GM19328 (cell line): Measurements from ENCODE around the gene ATOH1.

Experiments used
- ATAC-seq: cut with Tn5 transposase; IDR thresholded peaks from one replicate; pipeline ENCODE4 v1.9.1; 2021; ENCODE audit warnings: mild to moderate bottlenecking, moderate library complexity; ENCODE audit not compliant: unreplicated experiment

The ATOH1 gene, protein sequence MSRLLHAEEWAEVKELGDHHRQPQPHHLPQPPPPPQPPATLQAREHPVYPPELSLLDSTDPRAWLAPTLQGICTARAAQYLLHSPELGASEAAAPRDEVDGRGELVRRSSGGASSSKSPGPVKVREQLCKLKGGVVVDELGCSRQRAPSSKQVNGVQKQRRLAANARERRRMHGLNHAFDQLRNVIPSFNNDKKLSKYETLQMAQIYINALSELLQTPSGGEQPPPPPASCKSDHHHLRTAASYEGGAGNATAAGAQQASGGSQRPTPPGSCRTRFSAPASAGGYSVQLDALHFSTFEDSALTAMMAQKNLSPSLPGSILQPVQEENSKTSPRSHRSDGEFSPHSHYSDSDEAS

DNA sequence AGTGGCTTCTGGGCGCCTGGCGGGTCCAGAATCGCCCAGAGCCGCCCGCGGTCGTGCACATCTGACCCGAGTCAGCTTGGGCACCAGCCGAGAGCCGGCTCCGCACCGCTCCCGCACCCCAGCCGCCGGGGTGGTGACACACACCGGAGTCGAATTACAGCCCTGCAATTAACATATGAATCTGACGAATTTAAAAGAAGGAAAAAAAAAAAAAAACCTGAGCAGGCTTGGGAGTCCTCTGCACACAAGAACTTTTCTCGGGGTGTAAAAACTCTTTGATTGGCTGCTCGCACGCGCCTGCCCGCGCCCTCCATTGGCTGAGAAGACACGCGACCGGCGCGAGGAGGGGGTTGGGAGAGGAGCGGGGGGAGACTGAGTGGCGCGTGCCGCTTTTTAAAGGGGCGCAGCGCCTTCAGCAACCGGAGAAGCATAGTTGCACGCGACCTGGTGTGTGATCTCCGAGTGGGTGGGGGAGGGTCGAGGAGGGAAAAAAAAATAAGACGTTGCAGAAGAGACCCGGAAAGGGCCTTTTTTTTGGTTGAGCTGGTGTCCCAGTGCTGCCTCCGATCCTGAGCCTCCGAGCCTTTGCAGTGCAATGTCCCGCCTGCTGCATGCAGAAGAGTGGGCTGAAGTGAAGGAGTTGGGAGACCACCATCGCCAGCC, at the start of gene ATOH1:
TSS of gene ATOH1 (plus strand) at position 422 of the 663 bp plus-strand sequence. CDS start at position 596, 174 bp downstream.
- no peak for ATAC-seq

DNA sequence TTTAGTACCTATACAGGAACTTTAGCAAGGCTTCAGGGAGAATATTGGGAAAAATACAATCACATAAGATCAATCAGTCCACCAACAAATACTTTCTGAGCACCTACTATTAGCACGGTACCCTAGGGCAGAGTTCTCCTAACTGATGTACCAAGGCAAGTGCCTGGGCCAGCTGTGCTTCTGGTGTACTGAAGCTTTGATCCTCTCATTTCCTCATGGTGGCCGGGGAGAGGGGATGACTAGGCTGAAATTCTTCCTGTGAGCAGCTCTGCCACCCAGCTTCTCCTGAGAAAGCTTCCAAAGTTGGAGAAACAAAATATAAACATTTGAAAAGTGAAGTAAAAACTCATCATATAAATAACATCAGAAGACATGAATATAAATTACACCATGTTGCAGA, 49.3 kb upstream of the ATOH1 start:
- ATAC-seq: no peak

DNA sequence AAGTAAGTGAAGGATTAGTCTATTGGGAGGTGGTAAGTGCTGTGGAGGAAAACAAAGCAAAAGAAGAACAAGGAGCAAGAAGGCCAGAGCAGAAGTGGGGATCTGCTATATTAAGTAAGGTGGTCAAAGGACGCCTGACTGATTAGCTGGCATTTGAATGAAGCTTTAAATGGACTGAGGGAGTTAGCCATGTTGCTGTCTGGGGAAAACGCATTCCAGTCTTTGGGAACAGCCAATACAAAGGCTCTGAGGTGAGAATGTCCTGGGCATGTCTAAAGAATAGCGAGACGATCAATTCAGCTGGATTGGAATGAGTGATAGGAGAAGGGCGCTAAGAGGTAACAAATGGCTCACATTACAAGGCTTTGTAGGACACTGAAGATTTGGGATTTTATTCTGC, 48.5 kb upstream of the ATOH1 start:
- no peak for ATAC-seq

DNA sequence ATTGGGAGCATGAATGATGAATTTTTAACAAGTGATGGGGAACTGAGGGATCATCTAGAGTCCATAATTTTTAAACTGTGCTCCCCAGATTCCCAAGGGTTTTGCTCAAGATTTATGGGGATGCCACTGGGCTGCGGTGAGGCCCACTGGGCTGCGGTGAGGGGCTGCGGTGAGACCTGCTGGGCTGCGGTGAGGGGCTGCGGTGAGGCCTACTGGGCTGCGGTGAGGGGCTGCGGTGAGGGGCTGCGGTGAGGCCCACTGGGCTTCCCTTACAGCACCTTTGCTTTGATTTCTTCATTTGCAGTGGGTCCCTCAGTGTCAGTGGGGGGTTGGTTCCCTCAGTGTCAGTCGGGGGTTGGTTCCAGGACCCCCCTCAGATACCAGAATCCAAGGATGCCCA, 47.4 kb upstream of the ATOH1 start:
- ATAC-seq: no peak

DNA sequence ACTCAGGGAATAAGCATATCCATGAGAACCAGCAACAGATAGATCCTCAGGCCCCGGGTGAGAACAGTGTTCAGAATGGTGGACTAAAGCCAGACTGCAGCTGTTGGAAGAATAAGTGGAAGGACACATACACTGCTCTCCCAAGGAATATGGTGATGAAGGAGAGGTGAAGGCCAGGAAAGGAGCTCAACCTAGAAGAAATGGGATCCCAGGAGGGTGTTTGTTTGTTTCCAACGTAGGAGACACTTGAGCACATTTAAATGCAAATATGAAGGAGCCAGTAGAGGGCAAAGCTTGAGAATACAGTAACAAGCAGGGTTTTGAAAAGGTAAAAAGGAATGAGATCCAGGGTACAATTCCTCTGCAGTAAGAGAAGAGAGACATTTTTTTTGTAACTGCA, 42.4 kb upstream of the ATOH1 start:
- no peak for ATAC-seq

DNA sequence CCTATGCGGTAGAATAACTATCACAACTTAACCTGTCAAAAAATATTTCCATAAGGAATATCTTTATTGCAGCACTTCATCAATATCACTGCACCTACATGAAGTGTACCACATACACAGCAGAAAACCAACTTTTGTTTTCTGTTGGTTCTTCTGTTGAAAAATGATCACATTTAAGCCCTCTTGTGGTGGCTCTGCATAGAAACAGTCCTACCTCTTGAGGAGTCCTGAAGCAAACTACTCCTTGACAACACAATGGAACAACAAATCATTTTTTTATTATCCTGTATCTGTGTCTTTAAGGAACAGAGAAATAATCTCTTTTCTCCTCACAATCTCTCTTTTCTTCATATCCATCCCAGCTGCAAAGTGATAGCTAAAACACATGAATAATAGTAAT, 39.8 kb upstream of the ATOH1 start:
- ATAC-seq: peak; percentile 44

DNA sequence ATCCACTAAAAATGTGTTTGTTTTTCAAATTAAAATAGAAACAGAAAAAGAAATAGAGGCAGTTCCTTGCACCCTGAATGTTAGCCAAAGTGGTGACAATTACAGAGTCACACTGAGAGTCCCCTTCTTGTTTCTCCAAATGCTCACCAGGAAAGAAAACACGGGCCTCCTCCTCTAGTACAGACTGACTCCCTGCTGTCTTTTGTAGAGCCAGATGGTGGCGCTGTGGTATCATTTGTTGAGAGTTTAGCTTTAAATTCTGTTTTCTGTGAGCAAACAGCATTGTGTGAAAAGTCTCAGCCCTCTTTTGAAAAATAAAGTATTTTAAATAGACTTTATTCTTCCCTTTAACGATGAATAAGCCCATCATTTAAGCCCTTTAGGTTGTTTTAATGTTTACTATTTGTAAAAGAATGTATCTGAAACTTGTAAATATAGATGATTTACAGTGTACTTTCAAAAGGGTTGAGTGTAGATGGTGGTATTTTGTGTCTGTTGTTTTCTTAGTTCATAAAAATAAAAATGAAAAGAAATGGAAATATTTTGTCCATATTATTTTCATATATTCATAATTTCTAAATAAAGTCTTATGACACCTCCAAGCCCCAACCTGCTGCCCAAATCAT, 36.9 kb upstream of the ATOH1 start:
- peak; percentile 64 for ATAC-seq

DNA sequence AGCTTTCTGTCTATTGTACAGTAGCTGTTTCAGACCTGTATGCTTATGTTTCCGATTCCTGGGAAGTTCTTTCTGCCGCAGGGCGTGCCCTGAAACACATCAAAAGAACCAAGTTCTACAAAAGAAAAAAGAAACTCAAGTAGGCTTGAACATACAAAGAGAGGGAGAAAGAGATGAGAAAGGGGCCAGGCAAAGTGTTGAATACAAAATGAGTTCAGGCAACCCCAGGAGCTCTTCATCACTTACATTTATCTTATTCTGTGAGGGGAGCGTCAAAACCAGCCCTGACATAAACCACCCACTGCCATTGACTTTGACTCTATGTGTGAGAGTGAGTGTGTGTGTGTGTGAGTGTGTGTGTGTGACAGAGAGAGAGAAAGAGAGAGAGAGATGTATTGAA, 26.5 kb upstream of the ATOH1 start:
- ATAC-seq: no peak

DNA sequence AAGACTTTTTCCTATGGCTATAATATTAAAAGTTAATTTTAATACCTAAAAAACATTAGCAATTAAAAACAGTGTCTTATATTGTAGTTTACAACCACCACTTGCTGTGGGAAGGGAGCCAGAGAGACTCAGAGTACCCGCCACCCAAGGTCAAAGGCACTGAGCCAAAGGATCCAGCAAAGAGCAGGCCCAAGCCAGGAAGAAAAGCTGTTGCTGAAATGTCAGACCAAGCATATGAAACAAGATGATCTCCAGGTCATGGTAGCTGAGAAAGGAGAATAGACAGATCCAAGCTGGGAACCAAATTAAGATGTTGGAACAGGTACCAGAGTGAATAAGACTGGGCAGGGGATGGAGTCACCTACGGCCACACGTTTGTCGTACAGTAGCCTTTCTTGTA, 18.8 kb upstream of the ATOH1 start:
- ATAC-seq: no peak

DNA sequence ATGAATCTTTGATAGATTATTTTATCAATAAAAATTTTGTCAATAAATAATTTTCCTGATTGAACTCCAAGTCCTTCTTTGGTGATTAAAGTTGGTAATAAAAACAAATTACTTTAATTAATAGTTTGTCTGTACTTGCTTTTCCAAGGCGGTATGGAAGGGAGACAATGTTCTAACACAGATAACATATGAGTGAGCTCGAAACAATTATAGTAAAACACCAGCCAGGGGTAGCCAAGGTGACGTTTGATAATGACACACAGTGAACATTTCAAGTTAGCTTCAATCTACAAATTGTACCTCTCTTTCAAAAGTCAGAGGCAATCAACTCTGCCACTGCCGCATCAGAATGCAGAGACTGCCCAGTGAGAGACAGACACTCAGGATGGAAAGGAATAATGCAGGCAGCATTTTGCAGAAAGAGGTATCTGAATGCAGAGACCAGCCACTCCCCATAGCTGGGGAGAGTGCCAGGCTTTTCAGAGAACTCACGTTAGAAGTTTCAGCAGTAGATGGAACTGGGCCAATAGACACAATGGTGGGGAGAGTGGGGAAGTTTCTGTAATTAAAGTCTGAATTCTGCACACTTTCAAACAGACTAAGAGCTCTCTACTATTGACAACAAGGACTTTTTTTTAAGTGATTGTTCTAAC, 18.1 kb upstream of the ATOH1 start:
- ATAC-seq: no peak

DNA sequence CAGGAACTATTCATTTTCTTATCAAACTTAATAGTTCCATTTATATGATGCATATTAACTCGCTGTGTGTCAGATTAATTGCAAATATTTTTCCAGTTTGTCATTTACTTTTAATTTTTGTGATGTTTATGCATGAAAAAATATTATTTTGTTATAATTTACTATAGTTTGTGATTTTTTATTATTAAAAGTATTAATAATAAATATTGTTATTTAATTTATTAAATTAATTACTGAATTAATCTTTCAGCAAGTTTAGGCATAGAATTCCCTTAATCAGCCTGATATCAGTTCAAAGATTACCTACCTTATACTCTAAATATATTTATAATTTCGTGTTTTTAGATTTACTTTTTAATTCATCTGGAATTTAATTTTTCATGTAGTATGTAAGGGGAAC, 15.5 kb upstream of the ATOH1 start:
- ATAC-seq: no peak

DNA sequence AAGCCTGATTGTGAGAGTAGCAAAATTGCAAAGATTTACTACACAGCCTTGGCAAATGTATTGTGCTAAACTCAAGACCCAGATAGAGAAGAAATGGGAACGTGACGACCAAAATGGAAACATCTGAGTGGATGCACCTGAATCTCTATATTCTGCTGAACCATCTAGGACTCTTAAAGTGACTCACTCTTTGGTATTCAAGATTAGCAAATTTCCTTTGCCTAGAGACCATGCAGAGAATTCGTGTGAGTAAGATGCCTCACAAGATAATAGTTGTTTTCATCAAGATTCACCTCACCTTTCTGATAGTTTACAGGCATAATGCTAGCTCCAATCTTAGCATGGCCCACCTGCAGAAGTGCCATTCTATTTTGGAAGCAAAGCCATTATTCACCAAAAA, 14.4 kb upstream of the ATOH1 start:
- ATAC-seq: no peak

DNA sequence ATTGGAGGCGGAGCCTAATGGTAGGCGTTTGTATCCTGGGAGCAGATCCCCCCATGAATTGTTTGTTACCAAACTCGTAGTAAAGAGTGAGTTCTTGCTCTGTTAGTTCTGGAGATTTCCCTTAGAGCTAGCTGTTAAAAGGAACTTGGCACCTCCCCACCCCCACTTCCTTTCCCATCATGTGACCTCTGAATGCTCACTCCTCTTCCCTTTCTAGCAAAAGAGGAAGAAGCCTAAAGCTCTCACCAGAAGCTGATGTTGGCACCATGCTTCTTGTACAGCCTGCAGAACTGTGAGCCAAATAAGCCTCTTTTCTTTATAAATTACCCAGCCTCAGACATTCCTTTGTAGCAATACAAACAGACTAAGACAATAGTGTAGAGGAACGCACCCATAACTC, 13.8 kb upstream of the ATOH1 start:
- ATAC-seq: no peak

DNA sequence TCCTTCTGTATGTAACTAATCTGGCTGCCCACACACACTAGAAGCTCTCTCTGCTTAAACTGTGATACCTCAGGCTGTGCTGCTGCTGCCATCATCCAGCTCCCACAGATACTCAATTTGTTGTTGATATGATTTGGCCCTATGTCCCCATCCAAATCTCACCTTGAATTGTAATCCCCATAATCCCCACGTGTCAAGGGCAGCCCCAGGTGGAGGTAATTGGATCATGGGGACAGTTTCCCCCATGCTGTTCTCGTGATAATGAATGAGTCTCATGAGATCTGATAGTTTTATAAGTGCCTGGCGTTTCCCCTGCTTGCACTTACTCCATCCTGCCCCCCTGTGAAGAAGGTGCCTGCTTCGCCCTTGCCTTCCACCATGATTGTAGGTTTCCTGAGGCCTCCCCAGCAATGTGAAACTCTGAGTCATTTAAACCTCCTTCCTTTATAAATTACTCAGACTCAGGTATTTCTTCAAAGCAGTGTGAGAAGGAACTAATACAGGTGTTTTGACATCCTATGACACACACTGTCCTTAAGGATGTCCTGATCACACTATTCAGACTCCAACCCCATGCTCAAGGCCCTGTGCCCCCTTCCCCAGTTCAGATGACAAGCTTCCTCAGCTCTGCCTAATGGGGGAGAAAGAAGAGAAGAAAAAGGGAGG, 2.9 kb upstream of the ATOH1 start:
- no peak for ATAC-seq

DNA sequence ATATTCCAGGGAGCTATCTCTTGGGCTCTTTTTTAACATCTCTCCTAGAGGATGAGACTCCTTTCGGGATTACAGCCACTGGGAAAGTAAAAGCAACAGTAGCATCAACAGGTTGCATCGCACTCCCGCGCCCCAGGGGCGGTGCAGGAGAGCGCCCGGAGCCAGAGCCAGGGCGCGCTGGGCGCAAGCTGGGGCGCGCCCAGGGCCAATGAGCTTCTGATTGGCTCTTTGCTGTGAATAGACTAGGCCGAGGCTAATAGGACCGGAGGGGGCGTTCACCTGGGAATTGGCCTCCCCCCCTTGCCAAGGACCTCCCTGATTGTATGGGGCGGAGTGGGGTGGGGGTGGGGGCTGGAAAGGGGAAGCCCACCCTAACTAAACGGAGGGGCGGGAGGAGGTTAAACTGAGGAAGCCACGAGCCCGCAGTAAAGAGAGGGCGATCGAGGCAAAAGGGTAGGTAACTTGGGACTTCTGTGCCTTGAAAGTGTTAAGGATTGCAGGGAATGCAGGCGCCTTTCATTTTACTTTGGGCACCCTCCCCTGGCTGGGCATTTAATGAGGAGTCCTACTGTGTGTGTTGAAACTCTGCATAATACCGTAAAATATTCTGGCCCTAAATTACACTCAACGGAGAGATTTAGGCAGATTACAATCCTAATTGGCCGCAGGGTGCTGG, 1.1 kb upstream of the ATOH1 start:
- ATAC-seq: no peak

DNA sequence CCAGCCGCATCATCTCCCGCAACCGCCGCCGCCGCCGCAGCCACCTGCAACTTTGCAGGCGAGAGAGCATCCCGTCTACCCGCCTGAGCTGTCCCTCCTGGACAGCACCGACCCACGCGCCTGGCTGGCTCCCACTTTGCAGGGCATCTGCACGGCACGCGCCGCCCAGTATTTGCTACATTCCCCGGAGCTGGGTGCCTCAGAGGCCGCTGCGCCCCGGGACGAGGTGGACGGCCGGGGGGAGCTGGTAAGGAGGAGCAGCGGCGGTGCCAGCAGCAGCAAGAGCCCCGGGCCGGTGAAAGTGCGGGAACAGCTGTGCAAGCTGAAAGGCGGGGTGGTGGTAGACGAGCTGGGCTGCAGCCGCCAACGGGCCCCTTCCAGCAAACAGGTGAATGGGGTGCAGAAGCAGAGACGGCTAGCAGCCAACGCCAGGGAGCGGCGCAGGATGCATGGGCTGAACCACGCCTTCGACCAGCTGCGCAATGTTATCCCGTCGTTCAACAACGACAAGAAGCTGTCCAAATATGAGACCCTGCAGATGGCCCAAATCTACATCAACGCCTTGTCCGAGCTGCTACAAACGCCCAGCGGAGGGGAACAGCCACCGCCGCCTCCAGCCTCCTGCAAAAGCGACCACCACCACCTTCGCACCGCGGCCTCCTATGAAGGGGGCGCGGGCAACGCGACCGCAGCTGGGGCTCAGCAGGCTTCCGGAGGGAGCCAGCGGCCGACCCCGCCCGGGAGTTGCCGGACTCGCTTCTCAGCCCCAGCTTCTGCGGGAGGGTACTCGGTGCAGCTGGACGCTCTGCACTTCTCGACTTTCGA, 654 bp downstream of the ATOH1 start:
- ATAC-seq: no peak

DNA sequence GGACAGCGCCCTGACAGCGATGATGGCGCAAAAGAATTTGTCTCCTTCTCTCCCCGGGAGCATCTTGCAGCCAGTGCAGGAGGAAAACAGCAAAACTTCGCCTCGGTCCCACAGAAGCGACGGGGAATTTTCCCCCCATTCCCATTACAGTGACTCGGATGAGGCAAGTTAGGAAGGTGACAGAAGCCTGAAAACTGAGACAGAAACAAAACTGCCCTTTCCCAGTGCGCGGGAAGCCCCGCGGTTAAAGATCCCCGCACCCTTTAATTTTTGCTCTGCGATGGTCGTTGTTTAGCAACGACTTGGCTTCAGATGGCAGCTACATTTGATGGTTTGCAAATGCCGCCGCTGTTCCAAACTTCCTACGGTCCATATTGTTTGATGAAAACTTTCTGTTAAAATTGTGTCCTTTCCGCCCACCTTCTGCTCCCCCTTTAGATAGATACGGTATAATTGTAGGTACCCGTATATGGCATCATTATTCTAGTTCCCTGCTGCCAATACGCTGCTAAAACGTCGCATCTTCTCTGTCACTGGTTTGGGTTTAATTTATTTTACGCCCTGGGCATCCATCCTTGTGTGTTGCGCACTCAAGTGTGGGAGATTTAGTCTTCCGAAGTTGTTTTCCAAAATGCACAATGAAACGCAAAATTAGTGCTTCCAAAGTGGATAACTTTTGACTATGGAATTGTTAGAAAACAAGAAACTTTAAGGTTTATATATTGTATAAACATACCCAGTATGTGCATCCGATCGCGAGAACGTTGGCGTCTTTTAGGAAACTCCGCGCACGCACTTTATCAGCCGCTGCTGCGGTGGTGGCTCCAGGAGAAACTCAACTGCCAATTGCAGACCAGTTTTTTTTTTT, 1.5 kb downstream of the ATOH1 start:
- no peak for ATAC-seq

DNA sequence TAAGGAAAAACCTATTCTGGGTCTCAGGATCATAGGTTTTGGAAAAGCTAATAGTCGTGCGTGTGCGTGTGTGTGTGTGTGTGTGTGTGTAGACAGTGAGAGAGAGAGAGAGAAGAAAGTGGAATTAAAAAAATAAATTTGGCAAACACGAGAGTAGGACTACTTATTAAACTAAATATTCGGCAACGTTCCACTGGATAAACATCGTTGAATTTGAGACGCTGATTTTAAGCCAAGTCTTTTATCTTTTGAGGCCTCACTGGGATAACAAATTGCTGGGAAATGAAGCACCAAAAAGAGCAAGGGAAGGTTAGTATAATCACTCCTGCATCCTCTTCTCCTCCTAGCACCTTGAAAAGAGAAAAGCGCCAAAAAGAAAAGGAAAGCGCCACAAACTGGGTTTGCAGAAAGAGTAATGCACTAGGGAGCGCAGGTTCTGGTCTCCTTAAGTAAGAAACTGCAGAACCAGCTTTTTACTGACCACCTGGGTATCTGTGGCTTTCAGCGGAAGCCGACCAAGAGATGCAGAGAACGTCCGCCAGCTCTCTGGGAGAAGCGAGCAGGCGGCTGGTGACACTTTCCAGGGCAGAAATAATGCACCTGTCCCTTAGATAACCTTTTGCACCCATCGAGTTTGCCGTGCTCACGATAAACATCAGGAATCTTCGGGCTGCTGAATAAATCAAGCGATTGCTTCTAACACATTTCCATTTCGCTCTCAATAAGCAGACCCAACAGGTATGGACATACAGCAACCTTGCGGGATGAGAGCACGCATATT, 3.4 kb downstream of the ATOH1 start:
- ATAC-seq: no peak
